ENCODE data around the gene PYHIN1.

The PYHIN1 gene

DNA sequence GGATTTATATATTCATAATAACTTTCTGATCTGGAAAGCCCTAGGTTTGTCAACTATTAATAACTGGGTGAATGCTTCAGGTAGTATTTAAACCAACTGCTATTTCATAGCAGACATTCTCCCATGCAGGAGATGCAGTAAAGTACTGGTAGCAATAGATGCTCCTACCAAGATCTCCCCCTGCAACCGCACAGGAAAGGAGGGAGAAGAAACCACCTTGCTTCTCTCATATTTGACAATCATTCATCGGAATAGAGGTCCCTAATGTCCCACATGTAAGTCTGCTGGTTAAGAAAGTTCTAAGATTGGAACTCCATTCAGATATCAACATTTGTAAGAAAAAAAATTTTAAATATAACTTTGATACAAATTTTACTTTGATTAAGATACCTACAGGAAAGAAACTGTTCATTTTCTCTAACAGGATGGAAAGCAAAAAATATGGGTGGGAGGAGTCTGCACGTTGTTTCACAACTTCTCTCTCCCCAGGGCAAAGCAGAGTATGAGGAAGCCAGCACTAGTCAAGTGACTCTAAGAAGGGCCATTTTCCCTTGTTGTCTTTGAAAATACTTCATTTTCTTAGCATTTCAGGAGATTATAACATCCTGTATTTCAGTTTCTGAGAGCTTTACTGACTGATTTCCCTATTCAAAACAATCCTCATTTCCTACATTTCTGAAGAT, at the start of gene PYHIN1:
PYHIN1 (plus strand) TSS at position 498 of the 683 bp plus-strand sequence. CDS start 5,359 bp downstream, outside the sequence.
- peak; percentile 46 for DNase-seq

DNA sequence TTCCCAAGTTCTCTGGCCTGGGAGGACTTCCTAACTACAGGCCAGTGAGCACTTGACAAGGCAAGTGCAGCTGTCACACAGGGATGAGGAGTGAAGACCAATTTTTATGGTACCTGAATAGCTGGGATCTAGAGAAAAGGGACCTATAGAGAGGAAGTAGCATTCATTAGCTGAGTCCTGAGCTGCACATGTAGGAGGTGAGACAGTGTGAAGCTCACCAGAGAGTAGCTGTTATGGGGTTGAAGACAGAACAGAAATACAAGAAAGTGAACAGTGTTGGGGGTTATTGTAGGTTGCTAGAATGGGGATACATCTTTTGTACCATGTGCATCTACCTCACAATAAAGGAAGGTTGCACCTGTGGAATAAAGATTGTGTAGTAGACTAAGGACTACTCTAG, 37.7 kb upstream of the PYHIN1 start:
- DNase-seq = no peak

DNA sequence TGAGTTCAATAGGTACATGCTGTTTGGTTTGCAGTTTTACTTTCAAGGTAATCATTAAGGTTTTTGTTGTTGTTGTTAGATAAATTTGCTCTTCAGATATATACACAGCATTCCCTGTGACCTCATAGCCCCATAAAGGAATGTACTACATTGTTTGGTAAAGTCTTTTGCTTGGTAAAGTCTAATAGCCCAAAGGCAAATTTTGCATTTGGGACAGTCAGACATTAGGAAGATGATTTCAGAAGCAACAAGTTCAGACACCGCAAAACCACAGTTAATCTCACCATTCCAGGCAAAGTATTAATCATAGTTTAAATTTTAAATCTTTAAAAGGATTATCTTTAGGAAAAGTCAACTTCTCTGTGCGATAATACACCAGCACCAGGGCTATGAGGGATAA, 32.6 kb upstream of the PYHIN1 start:
- DNase-seq = no peak

DNA sequence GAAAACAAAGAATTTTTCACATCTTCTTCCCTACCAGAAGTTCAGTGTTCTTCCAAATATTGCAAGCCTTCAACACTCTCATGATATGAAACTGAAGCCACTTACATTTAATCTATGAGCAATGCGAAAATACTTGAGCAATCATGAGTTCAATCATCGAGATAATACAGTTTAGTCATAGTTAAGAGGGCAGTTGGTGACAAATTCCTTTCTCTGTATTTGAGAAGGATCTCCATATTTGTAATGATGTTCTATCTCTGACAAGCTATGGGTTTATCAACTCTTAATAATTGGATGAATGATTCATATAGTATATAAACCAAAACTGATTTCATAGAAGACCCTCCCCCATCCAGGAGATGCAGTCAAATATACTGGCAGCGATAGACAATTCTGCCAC, 29.7 kb upstream of the PYHIN1 start:
- DNase-seq = no peak

DNA sequence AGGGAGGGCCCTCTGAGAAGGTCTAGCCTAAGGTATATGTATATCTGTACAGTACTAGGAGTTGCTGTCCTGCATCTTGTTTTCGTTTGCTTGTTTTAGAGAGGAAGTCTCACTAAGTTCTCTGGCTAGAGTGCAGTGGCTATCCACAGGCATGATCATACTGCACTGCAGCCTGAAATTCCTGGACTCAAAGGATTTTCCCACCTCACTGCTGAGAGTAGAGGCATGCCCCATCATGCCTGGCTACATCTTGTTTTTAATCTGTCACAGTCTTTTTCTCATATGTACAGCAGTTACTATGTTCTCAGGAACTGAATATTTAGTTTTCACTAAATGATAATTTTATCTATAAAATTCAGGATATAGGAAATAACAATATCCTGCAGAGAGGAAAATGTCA, 15.3 kb upstream of the PYHIN1 start:
- no peak for DNase-seq

DNA sequence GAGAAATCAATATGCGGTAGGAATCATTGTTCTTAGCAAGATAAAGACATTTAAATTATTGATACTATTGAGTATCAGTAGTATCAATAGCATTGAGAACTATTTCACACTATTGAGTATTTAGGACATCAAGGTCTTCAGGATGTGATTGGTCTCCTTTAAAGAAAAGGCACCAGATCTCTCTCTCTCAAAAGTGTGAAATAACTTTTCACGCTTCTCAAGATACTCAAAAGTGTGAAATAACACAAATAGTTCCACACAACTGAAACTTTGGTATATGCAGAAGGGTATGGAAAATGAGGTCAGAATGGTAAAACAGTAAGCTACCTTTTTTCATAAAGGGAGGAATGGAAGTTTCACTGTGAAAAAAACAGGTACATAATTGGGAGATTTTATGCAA, 6.7 kb upstream of the PYHIN1 start:
- no peak for DNase-seq

DNA sequence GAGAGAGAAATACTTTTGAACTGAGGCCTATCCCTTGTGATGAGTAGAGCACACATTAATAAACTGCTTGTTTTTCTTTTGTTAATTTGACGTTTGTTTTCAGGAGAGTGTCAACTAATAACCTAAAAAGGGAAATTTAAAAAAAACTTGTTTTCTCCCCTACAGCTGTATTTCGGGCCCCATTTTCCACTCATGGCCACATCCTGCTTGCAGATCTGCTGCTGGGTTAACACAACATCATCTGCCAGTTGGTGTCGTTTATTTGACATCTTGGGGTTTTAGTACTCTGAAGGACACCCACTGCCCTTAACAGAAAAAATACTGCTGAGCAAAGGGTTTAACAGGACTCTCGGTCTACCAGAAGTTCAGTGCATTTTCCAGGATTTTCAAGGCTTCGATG, 848 bp upstream of the PYHIN1 start:
- no peak for DNase-seq

DNA sequence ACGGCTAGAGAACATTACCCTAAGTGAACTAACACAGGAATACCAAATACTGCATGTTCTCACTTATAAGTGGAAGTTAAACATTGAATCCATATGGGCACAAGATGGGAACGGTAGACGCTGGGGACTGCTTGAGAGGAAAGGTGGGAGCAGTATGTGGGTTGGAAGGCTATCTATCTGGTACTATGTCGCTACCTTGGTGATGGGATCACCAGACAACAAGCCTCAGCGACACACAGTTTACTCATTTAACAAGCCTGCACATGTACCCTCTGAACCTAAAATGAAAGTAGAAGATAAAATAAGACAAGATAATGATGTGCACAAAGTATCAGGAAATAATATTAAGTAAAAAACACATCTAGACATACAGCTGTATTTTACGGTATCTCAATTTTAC, 819 bp downstream of the PYHIN1 start:
- DNase-seq = no peak

DNA sequence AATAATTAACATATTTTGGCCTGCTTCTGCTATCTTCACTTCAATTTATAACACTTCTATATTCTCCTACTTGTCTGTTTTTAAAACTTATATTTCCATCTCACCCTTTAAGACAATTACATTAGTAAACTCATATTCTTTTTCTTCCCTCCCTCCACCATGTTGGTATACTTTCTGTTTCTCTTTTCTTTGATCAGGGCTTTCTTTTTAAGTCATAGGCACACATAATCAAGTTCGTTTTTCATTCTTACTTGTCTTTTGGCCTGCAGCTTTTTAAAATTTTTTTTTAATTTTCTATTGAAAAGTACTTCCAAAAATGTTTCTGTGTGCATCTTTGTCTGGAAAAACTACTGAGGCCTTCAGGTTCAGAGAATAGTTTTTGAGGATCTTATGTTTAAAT, 2.3 kb downstream of the PYHIN1 start:
- DNase-seq = no peak

DNA sequence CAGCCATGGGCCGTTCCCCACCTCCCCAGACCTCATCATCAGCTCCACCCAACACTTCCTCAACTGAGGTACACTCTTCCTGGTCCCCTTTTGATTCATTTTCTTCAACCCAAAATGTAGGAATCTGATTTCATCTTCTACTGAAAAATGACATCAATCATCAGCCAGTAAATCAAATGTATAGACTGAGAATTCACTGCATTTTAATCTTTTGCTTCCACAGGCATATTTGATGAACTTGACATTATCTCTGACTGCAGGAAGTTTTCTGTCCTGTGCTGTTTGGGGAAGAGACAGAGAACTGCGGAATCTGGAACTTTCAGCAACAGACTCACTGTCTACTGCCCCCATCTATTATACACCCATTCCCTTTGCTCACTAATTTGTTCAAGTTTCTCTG, 7.8 kb downstream of the PYHIN1 start:
- DNase-seq = no peak

DNA sequence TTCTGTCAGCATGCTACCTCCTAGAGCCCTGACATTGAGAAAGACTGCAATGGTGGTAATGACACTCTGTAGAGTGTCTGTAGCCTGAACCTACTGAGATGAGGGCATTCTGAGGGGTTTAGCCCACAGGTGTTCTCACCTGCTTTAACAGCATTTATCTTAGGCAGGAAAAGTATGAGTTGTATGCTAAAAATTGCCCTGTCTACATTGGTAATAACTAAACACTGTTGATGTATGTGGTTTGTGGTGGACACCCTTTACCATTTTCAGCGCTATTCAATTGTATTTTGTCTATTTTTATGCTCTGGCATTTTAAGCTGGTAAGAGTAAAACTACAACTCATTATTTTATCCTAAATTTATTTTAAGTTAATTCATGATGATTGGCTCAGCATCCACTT, 10.0 kb downstream of the PYHIN1 start:
- no peak for DNase-seq

DNA sequence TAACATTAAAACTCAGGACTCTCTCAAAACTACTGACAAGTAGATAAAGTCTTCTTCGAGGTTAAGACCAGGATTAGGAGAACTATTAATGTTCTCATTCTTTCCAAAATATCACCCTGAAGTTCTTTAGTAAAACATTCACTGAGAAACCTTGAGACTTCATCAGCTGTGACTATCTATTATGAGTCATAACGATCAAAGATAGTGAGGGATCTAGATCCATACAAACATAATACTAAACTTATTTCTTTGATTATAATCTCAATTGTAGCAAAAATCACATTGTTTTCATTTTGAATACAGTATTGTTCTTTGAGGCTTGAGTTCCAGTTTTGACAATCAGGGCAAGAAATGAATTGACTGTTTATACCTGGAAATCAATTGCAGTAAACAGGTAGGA, 11.1 kb downstream of the PYHIN1 start:
- DNase-seq = no peak

DNA sequence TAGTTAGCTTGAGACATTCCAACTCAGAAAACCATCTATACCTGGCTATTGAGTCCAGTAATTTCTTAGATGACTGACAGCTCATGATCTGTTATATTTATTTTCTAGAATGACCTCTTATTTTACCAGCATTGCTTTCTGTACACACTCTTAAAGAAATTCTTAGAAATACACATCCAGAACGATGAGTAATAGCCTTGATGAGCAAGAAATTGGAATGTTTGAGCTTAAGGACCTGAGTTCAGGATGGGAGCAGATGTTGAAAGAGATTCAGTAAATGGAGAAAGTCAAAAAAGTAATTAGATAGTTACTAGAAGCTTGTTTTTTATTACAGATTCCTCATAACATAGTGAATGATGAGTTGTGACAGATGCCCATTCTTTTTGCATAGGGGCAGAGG, 11.7 kb downstream of the PYHIN1 start:
- DNase-seq = no peak

DNA sequence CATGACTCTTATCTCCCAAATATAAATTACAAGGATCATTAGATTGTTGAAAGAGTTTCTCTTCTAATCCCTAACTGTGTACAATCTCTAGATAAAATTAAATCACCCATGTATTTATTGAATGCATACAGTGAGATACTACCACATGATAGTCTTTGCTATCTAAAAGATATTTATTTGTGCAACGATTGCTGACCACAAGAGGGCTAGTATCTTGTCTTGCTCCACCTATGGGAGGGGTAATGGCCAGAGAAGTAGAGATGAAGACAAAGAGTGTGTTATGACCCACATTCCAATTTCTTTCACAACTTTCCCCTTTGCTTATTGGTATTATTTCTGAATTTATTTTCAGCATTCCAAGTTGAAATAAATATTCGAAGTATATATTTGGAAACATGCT, 13.7 kb downstream of the PYHIN1 start:
- DNase-seq = no peak

DNA sequence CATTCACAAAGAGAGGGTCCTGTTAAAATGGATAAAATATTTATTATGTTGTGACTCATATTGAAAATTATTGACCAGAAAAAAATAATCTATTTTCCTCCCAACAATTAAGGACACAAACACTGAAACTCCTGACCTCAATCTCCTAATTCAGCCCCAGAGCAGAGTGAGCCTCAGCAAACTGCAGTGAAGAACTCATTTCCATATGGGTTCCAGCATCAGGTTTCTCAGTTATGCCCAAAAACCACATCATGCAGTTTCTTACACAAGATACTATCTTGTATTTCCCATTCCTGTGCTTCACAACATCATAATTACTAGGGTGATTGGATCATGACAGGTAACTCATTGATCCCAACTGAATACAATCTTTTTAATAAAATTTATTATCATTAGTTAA, 15.4 kb downstream of the PYHIN1 start:
- DNase-seq = no peak

DNA sequence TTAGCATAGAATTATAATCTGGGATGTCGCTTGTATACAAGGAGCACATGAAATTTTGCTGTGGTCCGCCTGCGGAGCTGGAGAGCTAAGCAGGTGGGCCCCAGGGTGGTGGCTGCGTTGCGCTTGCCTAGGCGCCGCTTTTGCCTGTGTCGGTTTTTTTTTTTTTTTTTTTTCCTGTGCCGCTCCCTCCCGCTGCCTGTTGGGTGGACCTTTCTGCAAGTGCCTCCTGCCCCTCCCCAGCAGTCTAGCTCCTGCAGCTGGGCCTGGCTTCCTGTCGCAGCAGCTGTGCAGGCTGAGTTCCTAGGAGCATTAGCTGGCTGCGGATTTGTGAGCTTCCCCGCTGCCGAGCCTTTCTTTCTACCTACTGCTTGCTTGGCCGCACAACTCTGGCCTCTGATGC, 20.6 kb downstream of the PYHIN1 start:
- no peak for DNase-seq

DNA sequence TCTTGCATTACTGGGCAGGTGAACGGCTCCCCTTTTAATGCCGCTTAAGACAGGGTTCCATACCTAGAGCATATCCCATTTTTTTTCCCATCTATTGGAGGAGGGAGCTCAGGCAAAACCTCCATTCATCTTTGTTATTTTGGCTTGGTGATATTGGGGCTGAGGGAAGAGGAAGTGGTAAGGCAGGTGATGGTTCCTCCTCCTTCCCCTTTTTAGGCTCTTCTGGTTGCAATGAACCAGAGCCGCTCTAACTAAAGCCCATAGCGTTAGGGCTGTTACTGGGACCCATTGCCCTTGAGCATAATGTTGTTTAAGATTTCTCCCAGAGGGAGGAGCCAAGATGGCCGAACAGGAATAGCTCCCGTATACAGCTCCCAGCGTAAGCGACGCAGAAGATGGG, 21.1 kb downstream of the PYHIN1 start:
- peak; percentile 54 for DNase-seq

DNA sequence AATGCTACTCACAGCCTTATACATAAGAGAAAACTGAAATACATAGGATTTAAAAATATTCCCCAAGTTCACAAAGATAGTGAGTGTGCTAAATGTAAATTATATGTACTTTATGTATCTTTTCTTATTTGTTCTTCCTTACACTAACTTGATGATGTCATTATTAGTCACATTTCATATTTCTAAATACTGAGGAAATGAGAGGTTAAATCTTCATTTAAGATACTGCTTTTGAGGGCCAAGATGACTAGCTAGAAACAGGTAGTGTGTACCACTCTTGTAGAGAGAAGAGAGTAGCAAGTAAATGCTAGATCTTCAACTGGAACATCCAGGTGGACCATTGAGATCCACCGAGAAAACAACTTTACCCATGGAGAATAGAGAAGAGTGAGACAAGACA, 29.8 kb downstream of the PYHIN1 start:
- DNase-seq = no peak

DNA sequence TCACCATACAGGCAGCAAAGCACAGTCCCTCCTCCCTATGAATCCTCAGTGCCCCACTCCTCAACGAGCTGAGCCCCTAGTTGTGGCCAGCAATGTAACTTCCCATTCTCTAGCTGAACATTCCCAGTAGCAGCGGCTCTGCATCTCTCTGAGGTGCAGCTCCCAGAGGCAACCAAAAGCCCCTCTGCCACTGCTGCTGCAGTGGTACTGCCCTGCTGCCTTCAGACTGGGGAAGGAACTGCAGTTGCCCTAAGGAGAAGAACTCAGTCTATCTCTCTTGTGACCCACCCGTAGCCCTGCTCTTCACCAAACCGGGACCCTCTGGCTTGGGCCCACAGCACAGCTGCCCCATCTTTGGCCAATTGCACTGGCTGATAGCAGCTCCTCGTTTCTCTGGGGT, 31.6 kb downstream of the PYHIN1 start:
- DNase-seq = no peak

DNA sequence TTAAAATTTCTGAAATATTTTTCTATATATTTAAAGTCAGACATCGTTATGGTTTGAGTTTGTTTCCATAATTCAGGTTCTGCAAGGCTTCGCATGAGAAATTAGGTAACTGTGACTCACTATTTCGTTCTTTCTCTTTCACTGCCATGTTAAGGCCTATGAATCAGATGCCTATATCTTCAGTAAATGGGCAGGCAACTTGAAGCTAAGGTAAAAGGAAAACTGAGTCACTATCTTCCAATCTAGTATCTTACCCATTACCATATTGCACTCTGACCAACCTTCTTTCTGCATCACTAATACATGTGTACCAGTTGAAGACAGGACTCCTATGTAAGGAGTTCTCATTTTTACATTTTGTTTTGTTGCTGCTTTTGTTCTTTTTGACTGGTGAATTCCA, 37.8 kb downstream of the PYHIN1 start:
- no peak for DNase-seq

DNA sequence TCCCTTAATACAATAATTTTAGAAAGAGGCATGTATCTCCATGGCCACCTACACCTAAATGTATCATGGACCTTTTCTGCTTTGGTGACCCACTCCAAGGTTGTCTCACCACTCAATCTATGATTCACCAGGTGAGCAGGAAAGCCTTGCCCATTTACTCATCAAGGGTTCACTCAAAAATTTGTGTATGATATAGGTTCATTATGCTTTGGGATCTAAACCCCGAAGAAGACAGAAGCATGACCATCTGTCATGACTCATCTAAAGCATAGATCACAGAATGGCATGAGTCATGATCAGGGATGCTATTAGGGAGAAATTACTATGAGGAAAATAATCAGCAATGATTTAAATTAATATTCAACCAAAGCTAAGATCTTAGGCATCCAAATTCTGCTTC, 38.5 kb downstream of the PYHIN1 start:
- no peak for DNase-seq

DNA sequence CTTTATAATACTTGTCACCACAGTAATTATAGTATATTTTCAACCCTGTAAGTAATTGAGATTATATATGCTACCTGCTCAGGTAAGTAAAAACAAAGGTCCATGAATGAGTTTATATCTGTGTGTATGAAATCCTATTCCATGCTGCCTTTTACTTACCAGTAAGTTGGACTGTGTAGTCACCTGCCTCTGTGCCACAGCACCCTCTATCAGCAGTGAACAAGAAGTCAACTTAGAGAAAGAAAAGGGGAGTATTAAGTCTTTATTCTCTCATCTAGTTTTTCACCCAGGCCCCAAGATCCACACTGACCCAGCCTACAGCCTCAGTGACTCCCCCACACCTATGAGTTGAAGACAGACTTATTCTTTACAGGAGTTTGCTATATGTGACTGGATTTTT, 41.5 kb downstream of the PYHIN1 start:
- no peak for DNase-seq

DNA sequence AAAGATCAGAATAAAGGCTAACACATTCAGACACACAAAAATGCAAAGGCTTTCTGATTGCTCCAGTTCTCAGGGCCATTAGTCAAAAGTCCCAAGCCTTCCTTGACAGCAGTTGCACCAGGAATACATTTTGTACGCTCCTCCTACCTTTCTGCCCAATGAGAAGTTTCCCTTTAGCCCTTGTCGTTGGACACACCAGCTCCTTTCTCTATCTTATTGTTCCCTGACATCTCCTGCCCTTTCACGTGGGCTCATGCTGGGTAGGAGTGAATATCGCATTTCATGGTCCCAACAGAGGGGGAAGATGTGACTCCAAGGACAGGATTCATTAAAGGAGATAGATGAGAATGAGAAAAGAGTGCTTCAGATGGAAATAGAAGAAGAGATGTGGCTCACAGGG, 44.9 kb downstream of the PYHIN1 start:
- no peak for DNase-seq

DNA sequence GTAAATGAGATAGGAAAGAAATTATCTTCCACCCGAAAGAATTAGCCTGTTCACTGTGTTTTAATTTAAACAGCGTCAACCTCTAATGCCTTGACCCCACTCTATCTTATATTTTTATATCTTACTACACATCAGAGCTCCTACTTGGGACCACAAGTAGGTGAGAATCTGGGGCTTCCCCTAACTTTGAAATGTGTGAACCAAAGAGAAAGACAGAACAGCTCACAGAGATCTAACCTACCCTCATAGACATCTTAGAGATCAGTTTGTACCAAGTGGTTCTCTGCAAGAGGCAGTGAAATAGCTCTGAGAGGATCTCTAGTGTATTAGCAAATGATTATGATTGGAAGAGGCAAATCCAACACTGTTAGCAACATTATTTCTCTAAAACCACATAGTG, 47.4 kb downstream of the PYHIN1 start:
- DNase-seq = no peak

DNA sequence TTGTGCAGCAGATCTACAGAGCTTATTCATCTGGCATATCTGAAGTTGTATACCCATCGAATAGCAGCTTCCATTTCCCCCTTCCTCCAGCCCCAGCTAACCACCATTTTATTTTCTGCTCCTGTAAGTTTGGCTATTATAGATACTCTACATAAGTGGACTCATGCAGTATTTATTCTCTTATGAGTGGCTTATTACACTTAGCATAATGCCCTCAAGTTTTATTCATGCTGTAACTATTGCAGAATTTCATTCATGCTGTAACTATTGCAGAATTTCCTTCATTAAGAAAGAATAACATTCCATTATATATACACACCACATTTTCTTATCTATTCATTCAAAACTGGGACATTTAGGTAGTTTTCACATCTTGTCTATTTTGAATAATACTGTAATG, 47.9 kb downstream of the PYHIN1 start:
- DNase-seq = no peak

DNA sequence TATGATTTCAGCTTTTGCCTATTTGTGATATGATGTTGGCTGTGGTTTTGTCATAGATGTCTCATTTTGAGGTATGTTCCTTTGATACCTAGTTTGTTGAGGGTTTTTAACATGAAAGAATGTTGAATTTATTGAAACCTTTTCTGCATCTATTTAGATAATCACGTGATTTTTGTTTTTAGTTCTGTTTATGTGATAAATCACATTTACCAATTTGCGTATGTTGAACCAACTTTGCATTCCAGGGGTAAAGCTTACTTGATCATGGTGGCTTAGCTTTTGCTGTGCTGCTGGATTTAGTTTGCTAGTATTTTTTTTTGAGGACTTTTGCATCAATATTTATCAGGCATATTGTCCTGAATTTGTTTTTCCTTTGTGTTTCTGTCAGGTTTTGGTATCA, 51.9 kb downstream of the PYHIN1 start:
- no peak for DNase-seq
